GM12892 (cell line): ENCODE results near the gene MAML3.

Experiments used
- POLR2A ChIP-seq: IDR thresholded peaks from 2 replicates; pipeline ENCODE4 v1.6.1; 2011; ENCODE audit warnings: low read depth, low read length, control low read depth
- POLR2AphosphoS5 ChIP-seq: IDR thresholded peaks from 2 replicates; pipeline ENCODE4 v1.6.1; 2011; ENCODE audit warnings: low read depth, low read length, control low read depth
- TAF1 ChIP-seq: IDR thresholded peaks from 2 replicates; pipeline ENCODE4 v1.6.1; 2011; ENCODE audit warnings: low read depth, mild to moderate bottlenecking, control low read depth, low read length, borderline replicate concordance

DNA sequence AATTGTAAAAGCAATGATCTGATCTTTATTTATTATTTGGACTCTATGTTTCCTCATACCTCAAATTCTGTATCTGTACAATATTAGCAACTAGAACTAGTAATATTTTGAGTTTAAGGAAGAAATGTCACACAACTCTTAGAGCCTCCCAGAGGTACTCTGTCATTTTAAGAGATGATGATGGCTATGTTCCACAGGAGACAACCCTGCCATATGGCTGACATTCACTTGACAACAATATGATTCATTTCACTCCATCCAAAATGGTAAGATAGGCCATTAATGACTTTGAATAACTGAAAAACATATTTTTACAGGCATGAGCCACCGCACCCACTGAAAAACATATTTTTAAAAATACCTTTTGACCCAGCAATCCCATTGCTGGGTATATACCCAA lies 190.3 kb downstream of the MAML3 start:
- TF ChIP-seq POLR2A (no peak), POLR2AphosphoS5 (no peak), TAF1 (no peak)
